Activated CD4-positive, CD25-positive, alpha-beta regulatory T cell (primary cell): Measurements from ENCODE around the gene EHMT1.

ENCODE experiments used
- DNase-seq, 4 experiments: peaks; one replicate each; lab custom pipeline; 2025; lab: John Stamatoyannopoulos, UW

EHMT1 gene

GRCh38 chr9:137829260-137829996, 210.6 kb downstream of the EHMT1 start:
- no peak for DNase-seq

- no peak for DNase-seq
Observed at GRCh38 chr9:137832191-137832700, 213.4 kb downstream of the EHMT1 start.

GRCh38 chr9:137832830-137833590, 214.2 kb downstream of the EHMT1 start:
- no peak for DNase-seq

DNA sequence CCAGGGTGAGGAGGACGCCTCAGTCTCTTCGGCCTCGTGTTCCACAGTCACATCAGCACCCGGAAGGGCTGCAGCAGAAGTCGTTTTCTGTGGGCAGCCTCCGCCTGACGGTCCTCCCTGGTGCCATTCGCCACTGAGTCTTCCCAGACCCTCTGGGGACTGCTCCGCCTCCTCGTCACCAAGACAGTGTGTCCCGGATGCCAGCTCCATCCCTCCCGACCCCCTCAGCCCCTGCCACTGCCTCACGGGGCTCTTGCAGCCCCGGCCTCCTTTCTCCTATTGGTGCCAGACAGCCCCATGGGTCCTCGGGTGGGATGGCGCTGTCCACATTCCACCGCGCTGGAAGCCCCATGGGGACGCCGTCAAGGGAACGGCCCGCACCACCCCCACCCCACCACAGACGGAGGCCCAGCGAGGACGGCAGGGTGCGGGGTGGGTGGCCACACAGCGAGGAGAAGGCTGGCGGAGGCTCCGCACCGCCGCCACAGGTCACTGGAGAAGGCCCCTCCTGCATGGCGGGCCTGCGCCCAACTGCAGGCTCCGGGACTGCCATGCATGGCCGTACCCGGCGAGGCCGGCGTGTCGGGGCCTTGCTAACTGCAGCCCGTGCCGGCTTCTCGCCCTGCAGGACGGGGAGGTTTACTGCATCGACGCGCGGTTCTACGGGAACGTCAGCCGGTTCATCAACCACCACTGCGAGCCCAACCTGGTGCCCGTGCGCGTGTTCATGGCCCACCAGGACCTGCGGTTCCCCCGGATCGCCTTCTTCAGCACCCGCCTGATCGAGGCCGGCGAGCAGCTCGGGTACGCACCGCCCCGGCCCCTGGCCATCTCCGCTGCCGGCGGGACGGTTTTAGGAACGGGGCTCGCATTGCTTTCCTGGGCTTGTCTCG, 215.2 kb downstream of the EHMT1 start:
- DNase-seq, result no peak

DNA sequence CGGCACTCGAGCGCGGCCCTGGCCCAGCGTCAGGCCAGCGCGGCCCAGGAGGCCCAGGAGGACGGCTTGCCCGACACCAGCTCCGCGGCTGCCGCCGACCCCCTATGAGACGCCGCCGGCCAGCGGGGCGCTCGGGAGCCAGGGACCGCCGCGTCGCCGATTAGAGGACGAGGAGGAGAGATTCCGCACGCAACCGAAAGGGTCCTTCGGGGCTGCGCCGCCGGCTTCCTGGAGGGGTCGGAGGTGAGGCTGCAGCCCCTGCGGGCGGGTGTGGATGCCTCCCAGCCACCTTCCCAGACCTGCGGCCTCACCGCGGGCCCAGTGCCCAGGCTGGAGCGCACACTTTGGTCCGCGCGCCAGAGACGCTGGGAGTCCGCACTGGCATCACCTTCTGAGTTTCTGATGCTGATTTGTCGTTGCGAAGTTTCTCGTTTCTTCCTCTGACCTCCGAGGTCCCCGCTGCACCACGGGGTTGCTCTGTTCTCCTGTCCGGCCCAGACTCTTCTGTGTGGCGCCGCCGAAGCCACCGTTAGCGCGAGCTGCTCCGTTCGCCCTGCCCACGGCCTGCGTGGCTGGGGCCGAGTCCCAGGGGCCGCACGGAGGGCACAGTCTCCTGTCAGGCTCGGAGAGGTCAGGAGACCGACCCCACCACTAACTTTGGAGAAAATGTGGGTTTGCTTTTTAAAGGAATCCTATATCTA, 216.2 kb downstream of the EHMT1 start:
- no peak for DNase-seq

DNA sequence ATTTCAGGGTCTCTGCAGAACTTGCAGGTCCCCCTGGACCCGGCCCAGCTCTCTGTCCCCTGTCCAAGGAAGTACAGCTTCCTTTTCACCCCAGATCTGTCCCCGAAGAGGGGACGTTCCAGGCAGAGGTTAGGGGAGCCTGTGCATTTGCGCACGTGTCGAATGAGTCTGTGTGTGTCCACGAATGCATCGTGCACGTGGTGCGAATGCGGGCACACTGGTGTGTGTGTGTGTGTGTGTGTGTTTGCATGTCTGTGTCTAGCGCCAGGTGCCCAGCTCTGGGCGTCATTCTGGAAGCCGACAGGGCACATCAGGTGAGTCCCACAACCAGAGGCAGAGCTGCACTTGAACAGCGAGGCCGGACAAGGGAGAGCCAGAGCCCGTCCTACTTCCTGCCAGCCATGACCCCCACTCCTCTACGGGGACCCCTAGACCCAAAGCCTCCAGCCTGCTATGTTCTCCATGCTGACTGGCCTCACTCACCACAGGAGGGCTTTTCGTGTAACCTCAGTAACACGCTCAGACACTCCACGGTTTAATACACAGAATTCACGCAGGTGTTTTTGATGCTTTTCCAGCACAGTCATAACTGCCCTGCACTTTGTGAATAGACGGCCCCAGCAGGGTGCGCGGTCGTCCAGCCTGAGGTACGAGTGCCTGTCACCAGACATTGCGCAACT, 217.5 kb downstream of the EHMT1 start:
- no peak for DNase-seq

DNA sequence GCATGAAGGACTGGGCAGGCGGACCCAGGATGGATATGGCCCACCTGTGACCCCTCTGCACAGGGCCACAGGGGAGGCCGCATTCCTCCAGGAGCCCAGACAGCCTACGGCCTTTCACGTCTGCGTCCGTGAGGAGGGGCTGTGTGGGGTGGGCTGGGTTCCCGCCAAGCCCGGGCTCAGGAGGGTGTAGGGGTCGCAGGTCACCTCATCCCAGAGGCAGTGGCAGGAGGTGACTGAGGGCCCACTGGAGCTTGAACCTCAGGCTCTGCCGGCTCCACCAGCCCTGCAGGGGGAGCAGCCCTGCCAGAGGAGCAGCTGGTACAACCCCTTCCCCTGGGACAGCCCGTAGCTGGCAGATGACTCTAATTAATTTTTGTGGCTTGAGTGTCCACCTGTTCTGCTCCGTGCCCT, 218.0 kb downstream of the EHMT1 start:
- DNase-seq, result no peak

DNA sequence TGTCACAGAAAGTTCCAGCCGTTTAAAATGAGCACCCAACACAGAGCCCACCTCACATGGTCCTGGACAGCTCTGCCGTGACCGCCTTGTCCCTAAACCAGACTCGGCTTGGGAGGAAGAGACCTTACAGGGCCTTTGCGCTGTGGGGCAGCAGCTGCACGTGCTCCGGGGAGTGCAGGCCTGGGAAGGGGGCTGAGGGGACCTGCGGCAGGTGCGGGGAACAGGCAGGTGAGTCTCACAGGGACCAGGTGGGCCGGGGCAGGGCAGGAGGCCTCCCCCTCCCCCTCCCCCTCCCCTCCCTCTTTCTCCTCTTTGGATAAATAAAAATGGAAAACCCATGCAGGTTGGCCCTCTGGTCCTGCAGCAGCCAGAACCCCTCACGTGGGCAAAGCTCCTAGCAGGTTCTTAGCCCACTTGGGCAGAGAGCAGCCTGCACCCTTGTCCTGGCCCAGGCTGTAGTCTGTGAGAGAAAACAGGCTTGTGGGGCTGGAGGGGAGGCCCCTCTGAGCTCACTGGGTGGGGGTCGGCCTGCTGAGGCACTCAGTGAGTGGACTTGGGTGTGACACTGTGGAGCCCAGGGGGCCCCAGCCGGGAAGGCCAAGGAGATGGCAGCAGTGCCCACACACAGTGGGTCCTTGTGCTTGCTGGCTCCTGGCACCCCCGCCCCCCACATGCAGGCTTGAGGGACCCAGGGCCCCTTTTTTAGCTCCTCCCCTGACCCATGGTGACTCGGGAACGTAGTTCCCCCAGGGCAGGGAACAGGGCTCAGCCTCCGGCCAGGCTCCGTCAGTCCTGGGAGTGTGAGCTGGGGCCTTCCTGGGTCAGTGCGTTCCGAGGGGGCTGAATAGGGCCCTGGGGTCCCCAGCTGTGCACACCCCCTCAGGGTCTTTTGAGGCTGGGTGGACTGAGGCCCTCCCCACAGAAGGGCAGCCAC, 218.8 kb downstream of the EHMT1 start:
- no peak for DNase-seq

DNA sequence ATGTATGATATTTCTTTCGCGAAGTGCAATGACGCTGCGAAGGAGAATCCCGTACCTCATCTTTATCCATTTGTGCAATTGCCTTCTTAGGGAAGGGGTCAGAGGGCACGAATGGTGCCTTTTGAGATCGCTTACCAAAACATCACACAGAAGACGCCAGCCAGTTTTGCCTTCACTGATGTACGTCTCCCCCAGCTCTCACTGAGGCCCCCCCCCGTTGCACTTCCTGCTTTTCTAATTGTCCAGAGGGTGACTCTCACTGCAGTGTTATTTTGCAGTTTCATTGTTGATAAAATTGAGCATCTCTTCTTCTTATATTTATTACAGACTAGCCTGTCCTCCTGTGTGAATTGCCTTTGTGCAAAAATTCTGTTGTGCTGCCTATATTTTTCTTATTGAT, 219.8 kb downstream of the EHMT1 start:
- no peak for DNase-seq

DNA sequence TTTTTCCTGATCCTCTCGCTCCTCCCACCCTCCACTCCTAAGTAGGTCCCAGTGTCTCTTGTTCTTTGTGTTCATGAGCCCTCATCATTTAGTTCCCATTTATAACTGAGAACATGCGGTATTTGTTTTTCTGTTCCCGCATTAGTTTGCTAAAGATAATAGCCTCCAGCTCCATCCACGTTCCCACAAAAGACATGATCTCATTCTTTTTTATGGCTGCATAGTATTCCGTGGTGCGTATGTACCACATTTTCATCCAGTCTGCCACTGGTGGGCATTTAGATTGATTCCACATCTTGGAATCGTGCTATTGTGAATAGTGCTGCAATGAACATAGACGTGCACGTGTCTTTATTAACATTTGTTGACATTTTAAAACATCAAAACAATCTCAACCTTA, 224.6 kb downstream of the EHMT1 start:
- no peak for DNase-seq

GRCh38 chr9:137851516-137852267, 232.9 kb downstream of the EHMT1 start:
- DNase-seq, result no peak

DNA sequence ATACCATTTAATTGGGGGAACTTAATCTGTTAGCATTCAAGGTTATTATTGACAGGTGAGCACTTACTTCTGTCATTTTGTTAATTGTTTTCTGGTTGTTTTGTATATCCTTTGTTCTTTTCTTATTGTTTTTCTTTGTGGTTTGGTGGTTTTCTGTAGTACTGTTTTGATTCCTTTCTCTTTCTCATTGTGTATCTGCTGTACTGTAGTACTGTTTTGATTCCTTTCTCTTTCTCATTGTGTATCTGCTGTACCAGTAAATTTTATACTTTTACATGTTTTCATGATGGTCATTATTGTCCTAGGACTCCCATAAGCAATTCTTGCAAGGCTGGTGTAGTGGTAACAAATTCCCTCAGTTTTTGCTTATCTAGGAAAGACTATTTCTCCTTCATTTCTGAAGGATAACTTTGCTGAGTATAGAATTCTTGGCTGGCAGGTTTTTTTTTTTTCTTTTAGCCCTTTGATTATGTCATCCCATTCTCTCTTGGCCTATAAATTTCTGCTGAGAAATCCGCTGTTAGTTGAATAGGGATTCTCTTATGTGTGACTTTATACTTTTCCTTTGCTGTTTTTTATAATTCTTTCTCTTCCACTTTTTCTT, 234.7 kb downstream of the EHMT1 start:
- DNase-seq, result no peak

GRCh38 chr9:137860361-137860760, 241.6 kb downstream of the EHMT1 start:
- no peak for DNase-seq

DNA sequence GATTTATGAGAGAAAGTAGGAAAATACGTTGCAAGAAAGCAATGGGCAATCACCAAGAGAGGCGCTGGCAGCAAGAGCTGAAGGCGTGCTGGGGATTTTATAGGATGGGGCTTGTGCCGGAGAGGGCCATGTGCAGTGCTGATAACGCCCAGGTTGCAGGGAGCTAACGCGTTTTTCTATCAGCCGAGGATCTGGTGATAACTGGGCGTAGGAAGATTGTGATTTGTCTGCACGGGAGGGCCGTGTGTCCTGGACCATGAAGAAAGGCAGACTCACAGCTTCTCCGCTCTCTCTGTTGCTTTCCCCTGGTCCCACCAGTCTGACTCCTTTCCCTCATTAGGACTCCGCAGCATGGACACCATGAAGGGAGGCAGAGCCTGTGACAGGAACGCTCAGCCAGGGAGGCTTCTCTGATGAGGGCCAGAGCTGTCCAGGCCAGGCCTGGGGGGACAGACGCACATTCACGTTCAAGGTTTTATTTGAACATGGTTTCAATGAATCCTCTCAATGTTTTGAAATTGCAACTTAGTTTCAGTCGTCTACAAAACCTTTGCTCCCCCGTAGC, 246.9 kb downstream of the EHMT1 start:
- no peak for DNase-seq

GRCh38 chr9:137866226-137867141, 247.7 kb downstream of the EHMT1 start:
- no peak for DNase-seq

GRCh38 chr9:137870432-137870831, 251.6 kb downstream of the EHMT1 start:
- no peak for DNase-seq

- DNase-seq, result no peak
Observed at GRCh38 chr9:137872296-137872695, 253.5 kb downstream of the EHMT1 start.
